GM03348 (cell line): Measurements from ENCODE around the gene BARX1.
A peak's percentile ranks its signal among the peaks of the same experiment; 100 is the strongest.
"Not testable (repeated sequence)": the region's sequence is repeated elsewhere in the genome, so short reads cannot be mapped to it uniquely, and the experiment has no call there.

Experiments used
- DNase-seq: peaks from one replicate; pipeline ENCODE4 v3.0.0; 2012; ENCODE audit warnings: low spot score

BARX1 gene

DNA sequence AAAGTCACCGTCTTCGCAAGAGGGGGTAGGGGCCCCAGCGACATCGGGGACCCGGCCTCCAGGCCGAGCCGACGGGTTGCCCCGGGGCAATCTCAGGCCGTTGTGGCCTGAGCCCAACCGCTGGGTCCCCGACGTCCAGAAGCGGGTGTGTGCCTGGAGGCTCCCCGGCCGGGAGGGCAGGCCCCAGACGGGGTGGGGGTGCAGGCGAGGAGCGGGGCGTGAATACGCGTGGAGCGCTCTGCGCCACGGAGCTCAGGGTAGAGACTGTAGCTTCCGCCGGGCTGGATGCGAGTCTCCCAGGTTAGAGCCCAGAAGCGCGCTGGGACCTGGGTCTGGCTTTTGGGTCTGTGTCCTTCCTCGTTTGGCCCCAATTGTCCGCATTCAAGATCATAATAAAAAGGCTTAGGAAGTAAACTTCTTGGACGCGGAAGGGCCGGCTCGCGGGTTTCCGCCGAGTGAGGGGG, 3.5 kb downstream of the BARX1 start:
- no peak for DNase-seq

DNA sequence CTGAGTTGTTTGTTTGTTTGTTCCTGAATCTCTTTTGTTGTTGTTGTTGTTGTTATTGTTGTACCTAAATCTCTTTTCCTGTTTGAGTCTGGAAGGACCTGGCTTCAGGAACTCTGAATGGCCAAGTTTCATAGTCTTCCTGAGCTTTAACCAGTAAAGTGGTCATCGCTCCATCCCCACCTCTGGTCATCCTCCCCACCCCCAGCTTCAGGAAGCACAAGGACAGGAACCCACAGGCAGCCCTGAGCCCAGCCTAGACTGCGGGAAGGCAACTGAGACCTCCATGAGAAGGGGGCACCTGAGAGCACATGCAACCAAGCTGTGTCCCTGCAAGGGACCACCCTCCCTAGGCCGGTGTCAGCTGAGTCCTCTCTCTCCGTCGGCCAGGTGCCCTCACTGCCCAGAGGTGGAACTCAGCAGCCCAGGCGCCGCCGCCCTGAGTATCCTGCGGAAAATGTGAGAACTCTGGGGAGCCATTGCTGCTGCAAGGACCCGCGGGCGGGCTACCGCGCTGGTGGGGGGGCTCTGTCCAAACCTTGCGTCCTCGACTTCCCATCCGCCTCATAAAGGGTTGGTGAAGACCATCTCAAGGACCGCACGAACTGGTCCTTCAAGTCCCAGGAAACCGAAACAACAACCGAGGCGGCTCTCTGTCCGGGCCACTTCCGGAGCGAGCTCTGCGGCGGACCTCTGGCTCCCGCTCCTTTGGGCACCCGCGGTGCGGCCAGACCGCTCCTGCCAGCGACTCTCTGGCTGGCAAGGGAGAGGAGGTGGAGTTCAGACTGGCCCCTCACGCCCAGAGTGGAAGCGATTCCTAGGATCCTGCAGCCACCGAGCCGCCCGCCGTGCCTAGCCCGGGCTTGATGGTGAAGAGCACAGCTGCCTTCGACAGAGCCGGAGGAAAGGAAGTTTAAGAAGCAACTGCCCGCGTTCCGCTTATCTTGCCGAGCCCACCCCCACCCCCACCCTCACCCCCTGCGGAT, 4.2 kb downstream of the BARX1 start:
- peak; percentile 67 for DNase-seq

DNA sequence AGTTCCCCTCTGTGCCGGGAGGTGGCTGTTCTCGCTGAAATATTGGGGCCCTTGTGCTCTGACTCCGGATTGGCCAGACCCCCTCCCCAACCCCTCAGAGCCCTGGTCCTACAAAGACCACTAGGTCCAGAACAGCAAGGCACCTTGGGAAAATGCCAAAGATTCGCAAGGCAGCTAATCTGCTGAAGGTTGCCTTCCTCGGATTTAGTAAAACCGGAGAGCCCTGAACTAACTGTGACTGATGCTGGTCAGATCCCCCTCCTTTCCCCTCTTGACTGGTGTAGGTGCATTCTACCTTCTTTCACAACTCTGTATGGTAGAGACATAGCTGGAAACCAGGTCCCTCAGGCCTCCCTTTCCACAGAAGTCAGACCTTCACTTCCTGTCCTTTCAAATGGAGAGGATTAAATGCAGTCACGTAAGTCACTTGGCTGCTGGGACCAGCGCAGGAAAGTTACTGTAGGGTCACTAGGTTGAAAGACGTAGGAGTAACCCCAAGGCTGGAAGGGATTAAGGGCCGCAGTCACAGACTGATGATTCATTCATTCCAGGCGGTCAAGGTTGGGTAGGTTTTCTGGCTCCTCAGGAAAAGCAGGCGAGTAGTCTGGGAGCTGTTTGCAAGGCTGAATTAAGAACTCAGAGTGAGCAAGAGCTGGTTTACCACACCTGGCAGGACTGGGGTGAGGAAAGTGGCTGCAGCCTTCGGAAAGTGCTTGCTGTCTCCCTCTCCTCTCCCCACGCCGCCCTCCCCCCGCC, 5.3 kb downstream of the BARX1 start:
- DNase-seq = no peak

DNA sequence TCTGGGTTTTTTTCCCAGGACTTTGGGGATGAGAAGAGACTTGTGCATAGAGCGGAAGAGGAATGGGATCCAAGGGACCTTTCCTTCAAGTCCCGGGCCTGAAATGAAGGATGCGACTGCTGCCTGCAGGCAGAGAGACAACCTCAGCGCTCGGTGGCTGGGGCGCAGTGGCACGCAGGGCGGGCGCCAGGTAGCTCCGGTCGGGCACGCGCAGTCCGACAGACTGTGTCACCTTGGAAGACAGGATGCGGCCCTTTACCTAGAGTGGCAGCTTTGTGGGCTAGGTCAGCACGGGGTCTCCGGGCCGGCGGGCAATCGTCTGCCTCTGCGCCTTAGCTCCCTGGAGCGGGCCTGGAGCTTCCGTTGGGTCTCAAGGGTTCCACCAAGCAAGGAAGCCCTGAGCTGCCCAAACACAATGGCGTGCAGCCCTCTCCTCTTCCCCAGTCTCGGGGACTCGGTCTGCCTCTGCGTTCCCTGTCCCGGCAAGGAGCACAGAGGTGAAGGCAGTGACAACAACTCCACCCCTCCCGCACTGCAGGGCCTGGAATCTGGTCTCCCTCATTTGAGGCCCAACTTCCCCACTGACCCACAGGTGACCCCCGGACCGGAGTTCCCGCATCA, 6.0 kb downstream of the BARX1 start:
- no peak for DNase-seq

DNA sequence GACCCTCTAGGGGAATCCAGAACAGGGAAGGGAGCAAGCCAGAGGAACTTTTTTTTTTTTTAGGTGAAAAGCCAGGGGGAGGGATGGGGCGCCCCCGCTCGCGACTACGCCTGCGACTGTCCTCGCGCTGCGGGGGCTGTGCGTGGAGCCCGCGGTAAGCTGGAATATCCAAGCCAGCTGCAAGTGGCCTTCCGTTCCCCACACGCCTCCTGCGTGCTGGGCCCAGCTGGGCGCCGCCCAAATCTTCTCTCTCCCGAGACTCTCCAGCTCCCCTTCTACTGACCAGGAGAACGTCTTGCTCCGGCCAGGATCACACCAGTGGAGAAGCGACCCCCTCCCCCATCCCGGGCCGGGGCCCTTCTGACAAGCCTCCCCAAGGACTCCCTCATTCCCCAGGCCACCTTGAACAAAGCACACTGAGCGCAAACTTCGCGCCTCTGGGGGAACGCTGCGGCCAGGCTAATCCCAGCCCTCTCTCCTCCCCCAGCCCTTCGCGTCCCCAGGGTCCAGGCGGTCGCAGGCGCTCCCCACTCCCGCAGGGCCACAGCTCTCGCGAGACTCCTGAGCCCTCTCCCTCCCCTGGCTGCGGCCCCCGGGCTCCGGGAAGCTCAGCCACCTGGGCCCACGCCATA, 6.6 kb downstream of the BARX1 start:
- no peak for DNase-seq

DNA sequence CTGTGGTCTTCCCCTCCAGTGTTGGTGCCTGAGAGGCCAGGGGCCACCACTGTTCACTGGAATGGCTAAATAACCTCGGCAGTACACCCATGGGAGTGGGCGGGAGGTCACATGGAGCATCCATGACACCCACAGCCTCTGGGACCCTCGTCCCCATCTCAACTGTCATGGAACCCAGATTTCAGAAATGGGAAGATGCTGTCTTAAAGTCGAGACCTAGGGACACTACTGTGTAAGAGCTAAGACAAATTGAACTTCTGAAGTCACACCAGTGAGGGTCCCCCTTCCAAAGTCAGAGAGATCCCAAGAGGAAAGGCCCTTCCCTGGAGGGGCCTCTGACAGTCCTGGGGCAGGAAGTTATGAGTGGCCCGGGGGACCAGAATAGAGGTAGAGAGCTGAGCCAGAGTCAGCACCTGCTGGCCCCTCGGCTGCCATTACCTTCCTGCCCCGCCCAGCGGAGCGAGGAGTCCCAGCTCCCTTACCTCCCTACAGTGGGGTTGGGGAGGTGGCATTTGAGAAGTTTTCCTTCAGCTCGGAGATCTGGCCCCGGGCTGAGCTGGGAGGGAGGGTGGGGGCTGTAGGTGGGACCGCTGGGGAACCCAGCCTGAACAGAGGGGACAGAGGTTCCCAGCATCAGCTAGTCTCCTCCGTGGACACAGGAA, 7.6 kb downstream of the BARX1 start:
- DNase-seq = no peak

DNA sequence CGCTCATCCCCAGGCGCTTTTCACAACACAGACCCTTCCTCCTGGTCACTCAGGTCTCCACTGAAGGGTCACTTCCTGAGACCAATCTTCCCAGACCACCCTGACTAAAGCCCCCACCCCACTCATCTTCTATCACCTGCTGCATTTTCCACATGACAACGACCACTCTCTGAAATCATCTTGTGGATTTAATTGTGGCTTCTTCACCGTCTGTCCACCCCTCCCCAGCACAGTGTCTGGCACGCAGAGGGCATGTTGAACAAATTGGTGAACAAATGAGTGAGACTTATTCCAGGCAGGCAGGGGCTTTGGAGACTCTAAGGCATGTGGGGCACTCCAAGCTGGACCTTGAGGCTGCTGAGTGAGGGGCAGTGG, 8.8 kb downstream of the BARX1 start:
- DNase-seq = no peak

DNA sequence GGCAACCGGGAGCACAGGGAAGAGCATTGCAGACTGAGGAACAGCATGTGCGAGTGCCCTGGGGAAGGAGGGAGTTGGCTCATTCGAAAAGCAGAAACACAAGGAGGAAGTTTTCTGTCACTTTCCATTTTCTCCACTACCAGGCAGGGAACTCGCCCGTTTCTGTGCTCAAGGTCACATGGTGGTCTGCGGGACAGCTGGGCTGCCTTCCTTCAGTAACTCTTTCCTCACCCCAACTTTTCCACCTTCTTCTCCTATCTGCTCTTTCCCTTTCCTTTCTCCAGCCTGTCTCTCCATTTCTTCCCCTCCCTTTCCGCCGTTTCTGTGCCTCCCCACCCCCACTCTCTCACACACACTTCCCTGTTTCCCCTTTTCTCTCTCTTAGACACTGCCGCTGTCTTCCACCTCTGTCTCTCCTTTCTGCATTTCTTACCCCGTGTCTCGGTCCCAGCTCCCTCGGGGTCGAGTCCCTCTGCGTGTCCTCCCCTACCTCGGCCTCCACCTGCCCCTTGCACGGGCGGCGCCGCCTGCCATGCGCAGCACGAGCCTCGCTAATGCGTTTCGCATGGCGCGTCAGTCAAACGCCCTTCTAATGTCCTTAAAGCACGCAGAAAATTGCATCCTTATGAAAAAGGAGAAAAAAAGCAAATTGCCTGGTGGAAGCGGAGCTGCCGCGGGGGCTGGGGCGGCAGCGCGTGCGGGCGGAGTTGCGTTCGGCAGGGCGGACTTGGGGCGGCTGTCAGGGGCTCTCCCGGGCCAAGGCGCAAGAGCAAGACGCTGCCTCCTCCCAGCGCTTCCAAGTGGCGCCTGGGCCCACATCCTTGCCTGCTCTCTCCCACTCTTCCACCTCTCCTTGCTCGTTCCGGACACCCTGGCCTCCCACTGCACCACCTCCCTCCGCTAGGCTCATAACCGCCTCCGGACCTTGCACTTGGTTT, 9.5 kb downstream of the BARX1 start:
- no peak for DNase-seq

DNA sequence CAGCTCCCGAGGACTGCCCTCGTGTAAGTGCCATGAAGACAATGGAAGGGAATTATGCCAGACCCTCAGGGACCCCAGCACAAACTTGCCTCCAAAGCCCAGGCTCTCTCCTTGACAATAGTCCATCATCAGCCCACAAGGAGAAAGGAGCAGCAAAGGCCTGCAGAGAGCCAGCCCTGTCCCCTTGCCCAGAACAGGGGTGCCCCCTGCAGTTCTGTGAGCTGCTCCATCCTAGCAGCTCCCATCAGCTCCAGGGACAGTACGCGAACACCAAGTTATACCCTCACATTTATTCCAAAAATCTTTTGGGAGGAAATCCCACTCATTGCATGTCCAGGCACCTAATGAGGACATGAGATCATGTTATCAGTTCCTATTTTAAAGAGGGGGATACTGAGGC, 11.1 kb downstream of the BARX1 start:
- no peak for DNase-seq

DNA sequence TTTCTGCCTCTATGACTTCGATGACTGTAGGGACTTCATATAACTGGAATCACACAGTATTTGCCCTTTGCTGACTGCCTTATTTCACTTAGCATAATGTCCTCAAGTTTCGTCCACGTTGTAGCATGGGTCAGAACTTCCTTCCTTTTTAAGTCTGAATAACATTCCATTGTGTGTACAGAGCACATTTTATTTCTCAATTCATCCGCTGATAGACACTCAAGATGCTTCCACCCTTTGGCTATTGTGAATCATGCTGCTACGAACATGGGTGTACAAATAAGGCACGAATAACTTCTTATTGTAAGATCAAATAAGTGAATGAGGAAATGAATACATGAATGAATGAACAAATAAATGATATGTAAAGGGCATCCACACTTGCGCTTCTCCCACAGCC, 13.0 kb downstream of the BARX1 start:
- DNase-seq = no peak

DNA sequence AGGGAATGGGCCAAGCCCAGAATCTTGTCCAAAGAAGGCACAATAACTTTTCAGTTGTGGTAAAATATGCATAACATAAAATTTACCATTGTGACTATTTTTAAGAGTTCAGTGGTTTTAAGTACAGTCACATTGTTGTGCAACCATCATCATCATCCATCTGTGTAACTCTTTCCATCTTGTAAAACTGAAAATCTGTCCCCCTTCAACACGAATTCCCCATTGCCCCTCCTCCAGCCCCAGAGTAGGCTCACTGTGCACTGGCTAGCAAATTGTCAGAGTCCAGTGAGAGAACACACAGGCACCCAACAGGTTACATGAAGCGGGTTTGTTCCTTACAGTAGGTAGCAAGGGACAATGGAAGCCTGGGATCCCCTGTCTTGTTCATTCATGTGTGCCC, 13.7 kb downstream of the BARX1 start:
- DNase-seq = no peak

DNA sequence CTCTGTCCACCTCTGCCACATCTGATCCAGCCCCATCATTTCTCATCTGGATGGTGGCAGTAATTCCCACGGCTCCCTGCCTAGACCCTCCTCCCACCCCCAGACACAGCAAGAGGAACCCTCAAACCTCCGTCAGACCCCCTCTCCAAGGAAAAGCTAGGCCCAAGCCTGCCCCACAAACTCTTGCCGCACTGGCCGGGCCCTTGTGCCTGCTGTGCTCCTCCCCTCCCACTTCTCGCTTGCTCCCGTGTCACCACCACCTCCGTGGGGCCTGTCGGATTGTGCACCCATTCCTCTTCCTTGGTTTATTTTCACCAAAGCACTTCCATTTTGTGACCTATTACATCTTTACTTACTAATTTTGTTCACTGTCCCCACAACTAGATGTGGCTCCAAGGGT, 14.2 kb downstream of the BARX1 start:
- DNase-seq = no peak

DNA sequence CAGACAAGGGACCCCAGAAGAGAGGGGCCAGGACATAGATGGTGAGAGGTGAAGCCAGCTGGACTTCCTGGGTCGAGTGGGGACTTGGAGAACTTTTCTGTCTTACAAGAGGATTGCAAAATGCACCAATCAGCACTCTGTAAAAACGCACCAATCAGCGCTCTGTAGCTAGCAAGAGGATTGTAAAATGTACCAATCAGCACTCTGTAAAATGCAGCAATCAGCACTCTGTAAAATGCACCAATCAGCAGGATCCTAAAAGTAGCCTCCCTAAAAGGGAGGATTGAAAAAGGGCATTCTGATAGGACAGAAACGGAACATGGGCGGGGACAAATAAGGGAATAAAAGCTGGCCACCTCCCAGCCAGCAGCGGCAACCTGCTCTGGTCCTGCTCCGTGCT, 15.6 kb downstream of the BARX1 start:
- DNase-seq = not testable (repeated sequence)

DNA sequence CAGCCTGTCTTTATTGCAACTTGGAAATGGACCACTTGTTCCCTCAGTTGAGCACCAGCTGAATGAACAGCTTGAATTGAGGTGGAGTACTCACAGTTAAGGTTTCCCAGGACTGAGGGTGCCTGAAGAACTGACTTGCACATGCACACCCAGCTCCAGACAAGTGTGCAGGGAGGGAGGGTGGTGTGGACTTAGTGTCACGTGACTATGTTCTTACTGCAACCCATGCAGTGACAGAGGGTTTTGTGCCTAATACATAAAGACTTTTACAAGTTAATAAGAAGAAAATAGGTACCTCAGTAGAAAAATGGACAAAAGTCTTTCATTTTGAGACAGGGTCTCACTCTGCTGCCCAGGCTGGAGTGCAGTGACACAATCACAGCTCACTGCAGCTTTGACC, 18.0 kb downstream of the BARX1 start:
- DNase-seq = no peak

DNA sequence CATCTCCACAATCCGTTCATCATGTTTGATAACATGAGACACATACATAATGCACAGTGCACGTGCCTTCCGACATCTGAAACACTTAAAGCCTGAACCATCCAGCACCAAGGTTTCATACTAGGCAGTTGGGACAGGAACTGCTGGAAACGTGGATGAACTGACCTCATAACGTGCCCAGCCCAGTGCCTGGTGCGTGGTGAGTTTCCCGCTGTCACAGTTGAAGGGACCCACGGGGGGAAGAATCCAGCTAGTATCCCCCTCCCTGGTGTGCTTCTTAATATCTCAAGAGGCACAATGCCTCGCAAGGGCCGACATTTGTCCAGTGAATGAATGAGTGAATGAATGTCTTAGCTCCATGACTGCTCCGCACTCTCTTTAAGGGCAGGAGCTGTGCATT, 23.2 kb downstream of the BARX1 start:
- DNase-seq = no peak

DNA sequence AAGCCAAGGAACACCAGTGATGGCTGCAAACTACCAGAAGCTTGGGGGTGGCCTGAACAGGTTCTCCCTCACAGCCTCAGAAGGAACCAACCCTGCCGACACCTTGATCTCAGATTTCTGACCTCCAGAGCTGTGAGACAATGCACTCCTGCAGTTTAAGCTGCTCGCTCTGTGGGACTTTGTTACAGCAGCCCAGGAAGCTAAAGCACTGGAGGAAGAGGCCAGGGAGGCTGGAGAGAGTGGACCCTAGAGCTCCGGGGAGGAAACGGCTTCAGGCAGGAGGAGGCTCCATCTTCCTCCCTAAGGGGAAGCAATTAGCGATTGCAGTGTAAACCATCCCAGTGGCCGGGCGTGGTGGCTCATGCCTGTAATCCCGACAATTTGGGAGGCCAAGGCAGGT, 25.1 kb downstream of the BARX1 start:
- DNase-seq = no peak

DNA sequence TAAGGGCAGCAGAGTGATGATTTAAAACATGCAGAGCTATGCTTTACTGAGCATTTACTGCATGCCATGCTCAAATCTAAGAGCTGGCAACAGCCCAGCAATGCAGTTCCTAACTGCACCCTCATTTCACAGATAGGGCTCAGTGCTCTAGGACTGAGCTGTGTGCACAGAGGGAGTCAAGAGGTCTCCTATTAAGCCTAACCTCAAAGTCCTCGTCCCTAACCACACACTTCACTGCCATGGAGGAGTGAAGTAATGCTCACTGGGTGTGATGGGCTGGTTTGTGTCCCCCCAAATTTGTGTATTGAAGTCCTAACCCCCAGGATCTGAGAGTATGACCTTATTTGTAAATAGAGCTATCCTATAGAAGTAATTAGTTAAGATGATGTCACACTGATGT, 25.9 kb downstream of the BARX1 start:
- DNase-seq = no peak

DNA sequence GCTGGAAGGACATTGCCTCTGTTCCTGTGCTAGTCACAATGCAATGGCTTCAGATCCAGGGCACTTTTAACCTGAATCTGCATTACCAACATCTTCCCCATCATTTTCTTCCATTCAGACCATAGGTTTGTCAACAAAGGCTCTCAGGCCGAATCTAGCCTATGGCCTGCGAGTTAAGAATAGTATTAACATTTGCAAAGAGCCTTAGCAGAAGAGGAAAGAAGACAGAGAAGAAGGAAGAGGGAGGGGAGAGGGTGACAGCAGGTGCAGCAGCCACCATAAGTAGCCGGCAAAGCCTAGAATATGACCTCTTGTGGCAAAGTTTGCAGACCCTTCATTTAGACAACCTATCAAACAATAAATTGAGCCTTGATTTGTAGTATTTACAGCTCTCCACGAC, 32.6 kb downstream of the BARX1 start:
- DNase-seq = no peak

DNA sequence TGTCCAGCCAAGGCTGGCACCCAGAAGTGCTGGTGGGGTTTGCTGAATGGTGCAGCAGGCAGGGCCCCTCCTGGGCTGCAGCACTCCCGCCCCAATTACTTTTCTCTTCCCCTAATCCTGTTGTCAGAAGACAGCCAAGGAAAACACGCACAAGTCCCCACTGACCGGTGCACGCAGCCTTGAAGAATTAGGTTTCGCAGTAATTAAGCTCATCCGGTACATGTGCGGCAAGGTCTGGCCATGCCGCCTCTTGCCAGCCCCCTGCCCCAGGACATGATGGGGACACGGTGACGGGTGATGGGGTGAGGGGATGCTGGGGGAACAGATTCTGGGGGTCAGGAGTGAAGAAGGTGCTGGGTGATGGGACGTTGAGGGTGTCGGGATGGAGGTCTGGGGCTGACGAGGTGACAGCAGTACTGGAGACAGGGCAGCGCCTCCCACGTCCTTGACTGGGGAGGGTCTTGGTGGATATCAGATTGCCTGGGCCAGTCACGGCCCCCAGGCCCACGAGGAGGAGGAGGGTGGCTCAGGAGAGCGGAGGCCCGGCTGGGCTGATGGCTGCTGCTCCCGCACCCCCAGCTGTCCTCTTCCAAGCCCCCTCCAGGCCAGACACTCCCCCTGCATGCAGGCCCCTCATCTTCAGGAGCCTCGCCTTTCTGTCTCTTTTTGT, 34.9 kb downstream of the BARX1 start:
- no peak for DNase-seq

DNA sequence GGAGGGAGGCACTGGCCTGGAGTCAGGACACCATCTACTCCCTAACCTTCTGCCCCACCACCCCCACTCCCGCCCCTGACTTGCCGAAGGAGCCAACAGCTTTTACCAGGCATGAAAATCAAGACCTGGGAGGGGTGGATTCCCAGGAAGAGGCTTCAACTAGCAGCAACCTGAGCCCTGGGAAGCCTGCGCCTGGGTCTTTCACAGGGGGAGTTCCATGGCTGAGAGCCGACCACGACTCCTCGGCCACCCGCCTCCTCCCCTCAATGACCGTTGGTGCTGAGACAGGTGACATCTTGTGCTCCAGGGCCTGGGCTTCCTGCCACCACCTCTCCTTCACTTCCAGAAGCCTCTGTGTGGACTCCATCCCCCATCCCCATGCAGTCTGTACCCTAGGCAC, 37.1 kb downstream of the BARX1 start:
- no peak for DNase-seq
